GM19025 (cell line): Measurements from ENCODE around the gene CNIH3.

ENCODE experiments used
- ATAC-seq: cut with Tn5 transposase; IDR thresholded peaks from one replicate; pipeline ENCODE4 v1.9.1; 2021; ENCODE audit warnings: mild to moderate bottlenecking, low read depth, moderate library complexity; ENCODE audit not compliant: unreplicated experiment

The CNIH3 gene

DNA sequence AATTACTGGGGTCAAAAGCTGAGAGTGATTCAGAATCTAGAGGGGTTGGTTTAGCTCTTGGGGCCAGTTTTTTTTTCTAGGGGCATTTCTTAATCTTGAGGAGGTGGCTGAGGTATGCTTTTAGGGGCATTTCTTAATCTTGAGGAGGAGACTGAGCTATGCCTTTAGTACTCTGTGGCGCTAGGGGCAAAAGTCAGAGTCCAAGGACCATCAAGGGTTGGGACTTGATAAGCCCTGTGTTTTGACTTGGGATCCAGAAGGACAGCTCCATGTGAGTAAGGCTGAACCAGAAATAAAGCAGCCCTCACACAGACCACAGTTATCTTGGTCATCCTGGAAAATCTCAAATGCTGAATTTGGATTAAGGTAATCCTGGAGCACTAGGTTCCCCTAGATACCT is 3.9 kb upstream of the CNIH3 start:
- ATAC-seq = no peak

GRCh38 chr1:224613486-224613885 is 2.6 kb upstream of the CNIH3 start:
- ATAC-seq = no peak

DNA sequence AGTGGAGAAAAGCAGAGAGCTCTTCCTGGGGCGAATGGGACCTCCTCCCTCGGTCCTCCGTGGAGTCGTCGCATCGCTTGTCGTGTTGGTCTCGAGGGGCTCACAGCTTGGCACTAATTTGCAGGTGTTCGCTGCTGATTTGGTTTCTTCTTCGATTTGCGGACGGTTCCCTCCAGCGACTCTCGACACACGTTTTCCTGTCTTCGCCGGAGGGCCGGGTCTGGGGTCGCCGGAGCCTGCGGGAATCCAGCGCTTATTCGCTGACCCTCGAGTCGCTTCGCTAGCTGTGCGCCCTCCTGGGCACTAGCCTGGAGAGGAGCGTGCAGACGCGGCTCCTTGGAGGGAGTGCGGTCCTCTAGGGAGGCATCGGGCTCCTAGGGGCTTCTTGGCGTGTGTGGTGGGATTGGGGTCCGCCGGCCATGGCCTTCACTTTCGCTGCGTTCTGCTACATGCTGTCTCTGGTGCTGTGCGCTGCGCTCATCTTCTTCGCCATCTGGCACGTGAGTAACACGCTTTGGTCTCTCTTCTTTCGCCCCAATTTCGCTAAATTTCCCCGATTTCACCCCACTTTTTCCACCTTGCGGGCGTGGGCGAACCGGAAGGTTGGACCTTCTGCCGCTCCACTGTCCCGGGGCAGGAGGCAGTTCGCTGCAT is 766 bp downstream of the CNIH3 start:
- ATAC-seq = no peak

GRCh38 chr1:224617410-224618355 is 1.6 kb downstream of the CNIH3 start:
- ATAC-seq = no peak

DNA sequence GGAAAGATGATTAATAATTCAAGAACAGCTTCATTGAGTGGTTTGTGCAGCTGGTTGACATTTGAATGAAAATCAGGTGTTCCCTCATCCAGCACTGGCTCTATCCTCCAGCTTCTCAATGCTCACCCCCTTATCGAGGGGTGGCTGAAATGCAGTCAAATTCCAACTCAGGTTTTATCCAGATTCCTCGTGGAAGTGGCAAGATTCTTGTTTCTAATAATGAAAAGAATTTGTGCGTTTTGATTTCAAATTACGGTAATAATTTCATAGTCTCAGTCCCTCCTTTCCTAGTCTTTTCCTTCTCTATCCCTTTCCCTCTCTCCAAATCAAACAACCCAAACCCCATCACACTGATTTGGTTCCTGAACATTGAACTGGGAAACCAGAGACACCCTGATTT is 3.1 kb downstream of the CNIH3 start:
- ATAC-seq = no peak

- no peak for ATAC-seq
These were observed 4.0 kb downstream of the CNIH3 start for GRCh38 chr1:224620105-224620504.

DNA sequence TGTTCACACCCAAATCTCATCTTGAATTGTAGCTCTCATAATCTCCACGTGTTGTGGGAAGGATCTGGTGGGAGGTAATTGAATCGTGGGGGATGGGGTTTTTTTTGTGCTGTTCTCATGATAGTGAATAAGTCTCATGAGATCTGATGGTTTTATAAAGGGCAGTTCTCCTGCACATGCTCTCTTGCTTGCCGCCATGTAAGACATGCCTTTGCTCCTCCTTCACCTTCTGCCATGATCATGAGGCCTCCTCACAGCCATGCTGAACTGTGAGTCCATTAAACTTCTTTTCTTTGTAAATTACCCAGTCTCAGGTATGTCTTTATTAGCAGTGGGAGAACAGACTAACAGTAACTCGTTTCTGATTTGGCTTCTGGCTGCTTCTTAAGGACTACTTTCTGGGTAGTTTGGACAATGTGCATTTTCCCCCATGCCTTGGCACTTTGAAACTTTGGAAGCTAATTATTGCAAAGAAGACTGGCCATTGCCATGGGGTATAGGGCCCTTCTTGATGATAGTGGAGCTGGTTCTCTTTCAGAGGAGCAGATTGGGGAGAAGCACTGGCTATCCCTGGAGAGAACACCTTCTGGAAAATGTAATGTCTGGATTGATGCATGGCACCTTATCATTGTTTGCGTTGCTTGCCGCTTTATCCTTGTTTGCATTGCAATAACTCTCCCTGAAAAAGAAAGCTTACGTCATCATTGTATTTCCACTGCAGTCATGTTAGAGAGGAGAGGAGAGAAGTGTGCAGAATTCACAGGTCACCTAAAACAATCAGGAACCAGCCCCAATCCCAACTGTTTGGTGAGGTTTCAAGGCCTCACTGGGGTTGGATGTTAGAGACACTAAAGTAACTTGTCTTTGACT is 5.9 kb downstream of the CNIH3 start:
- no peak for ATAC-seq

DNA sequence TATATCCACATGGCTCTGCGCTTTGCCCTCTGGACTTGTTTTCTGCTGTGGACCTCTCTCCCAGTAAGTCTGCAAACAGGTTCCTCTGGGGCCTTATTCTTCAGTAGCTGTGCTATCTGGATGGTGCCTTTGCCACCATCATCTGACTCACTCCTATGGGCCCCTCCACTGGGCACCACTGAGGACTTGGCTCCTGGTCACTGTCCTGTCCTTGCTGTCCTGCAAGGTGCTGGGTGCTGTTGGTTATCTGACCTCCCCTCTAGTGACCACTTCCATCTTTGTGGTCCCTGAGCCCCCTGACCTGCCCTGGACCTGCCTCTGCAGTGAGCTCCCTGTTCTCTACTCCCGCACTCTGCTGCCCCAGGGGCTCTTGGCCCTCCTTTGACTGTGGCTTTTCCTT is 6.7 kb downstream of the CNIH3 start:
- no peak for ATAC-seq

GRCh38 chr1:224623310-224623714 is 7.2 kb downstream of the CNIH3 start:
- ATAC-seq = no peak

- peak; percentile 63 for ATAC-seq
These were observed 7.7 kb downstream of the CNIH3 start for GRCh38 chr1:224623743-224624333.

DNA sequence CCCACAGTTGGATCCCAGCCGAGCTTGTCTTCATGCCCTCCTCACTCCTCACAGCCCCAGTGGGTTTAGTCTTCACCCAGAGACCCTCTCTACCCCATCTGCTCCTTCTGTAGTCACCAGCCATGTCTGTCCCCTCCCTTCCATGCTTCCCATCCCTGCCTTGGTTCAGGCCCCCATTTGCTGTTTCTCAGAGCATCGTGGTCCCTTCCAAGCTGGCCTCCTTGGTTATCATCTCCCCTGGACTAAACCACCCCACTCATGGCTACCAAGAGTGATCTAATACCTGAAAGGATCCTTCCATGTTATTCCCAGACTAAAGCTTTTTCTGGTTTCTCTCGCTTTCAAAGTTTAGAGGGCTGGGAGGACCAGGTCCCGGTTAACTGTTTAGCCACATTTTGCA is 8.3 kb downstream of the CNIH3 start:
- ATAC-seq = no peak

GRCh38 chr1:224626042-224626441 is 9.9 kb downstream of the CNIH3 start:
- ATAC-seq = no peak

DNA sequence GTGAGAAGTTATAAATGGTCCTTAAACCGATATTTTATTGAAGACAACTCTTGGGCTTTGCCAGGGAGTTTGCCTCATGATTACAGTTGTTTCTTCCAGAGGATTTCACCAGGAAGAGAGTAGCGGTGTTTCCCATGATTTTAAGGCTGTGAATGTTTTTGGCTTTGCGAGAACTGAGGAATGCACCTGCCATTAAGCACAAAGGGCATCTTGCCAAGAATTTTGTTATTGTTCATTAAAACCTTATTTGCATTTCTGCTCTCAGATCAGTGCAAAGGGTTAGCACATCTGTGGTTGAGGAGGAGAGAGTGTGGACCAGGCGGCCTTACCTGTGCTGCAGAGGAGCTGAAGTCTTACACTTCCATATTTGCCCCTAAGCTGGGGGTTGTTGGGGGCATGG is 13.8 kb downstream of the CNIH3 start:
- ATAC-seq = no peak

GRCh38 chr1:224631462-224632115 is 15.5 kb downstream of the CNIH3 start:
- ATAC-seq = no peak

GRCh38 chr1:224632381-224632871 is 16.3 kb downstream of the CNIH3 start:
- ATAC-seq = no peak

DNA sequence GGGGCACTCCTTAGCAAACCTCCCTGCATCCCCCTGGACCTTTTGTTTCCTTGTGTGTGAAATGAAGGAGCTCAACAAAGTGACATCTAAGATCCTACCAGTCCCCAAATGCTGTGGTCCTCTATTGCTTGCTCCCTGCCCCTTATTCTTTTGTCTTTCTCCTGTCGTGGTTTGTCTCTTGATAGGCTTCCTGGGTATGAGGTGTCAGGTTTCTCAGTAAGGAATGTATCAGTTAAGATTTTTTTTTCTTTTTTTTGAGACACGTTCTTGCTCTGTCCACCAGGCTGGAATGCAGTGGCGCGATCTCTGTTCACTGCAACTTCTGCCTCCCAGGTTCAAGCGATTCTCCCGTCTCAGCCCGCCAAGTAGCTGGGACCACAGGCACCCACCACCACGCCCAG is 16.8 kb downstream of the CNIH3 start:
- ATAC-seq = no peak

DNA sequence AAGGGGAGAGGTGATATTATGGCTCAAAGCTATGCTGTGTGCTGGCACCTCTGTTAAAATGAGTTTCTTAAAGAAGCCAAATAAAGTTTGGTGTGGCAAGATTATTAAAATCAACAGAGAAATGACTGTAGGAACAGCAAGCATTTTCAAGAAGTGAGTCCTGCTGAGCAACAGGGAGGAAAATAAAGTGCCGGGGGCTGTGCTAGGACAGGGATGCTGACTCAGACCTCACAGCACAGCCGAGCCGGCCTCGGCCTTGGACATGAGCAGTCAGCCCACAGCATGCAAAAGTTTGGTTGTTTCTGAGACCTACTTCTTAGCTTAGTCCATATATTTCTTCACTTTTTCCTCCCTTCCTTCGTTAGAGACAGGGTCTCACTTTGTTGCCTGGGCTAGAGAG is 19.2 kb downstream of the CNIH3 start:
- no peak for ATAC-seq

- ATAC-seq = no peak
These were observed 21.4 kb downstream of the CNIH3 start for GRCh38 chr1:224637515-224637914.

DNA sequence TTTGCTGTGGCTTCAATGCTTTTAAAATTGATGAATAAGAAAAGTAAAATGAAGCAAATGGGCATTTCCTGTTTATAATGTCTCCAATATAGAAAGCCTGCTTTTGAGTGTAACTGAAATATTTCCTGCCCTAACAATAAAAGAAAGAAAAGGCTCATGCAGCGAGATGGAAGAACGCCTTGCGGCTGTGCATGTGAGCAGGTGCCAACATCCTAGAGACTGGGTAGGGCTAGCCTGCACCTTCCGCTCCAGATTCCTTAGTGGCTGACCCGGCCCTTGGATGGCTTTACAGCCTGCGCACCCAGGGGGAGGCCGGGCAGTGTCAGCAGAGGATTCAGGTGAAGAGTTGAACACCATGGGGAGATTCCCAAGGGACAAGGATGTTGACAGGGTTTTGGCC is 21.8 kb downstream of the CNIH3 start:
- no peak for ATAC-seq

DNA sequence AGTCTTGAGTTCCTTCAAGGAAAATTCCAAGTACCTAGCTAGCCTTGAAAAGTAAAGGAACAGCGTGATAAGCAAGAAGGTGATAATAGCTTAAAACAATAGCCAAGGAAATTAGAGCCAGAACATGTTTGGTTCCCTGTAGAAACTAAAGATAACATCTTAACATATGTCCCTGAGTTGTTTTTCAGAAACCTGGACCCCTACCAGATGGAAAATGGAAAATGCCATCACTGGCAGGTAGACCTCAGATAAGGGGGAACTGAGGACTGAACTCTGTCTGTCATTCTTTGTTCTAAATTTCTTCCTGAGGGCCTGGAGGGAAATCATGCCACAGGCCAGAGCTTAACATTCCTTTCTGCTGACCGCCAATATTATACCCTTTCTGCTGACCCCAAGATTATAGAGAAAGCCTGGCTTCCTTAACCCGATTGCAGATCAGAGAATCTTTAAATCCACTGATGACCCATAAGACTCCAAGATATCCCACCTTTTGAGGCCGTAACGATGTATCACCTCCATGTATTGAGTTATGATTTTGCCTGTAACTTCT is 23.4 kb downstream of the CNIH3 start:
- no peak for ATAC-seq
